Lung (tissue), 12 donors: ENCODE measurements around the gene GATB. TPM values are rescaled to one million over a fixed set of nuclear protein-coding genes. Genes with fewer than 3 reads are reported as not detected.

Source experiments
- ATAC-seq: fragments of 200-7000 bp; cut with Tn5 transposase; one replicate; pipeline ENCODE4 v1.9.1; 2020; ENCODE audit warnings: moderate number of reproducible peaks; ENCODE audit not compliant: insufficient read depth, low FRiP score
- DNase-seq, 3 donors: peaks; one replicate each; pipeline ENCODE4 v3.0.0-alpha.2; 2013 to 2017
- H3K27ac ChIP-seq, 2 donors: one replicate each; pipeline ENCODE4 v1.5.1; 2013; ENCODE audit warnings: mild to moderate bottlenecking in 2 of 2, moderate library complexity in 2 of 2, control low read depth in 1 of 2, inconsistent platforms in 1 of 2, low read depth in 1 of 2, low read length in 1 of 2
- H3K27me3 ChIP-seq, 3 donors: one replicate each; pipeline ENCODE4 v1.5.1; 2013; ENCODE audit warnings: low read length in 2 of 3; ENCODE audit not compliant: control insufficient read depth in 3 of 3, insufficient read depth in 3 of 3
- H3K36me3 ChIP-seq, 4 donors: one replicate each; pipeline ENCODE4 v1.5.1; 2013; ENCODE audit warnings: low read length in 4 of 4, mild to moderate bottlenecking in 1 of 4, moderate library complexity in 1 of 4; ENCODE audit not compliant: control insufficient read depth in 4 of 4, insufficient read depth in 4 of 4
- H3K4me1 ChIP-seq, 5 donors: one replicate each; pipeline ENCODE4 v1.5.1; 2013; ENCODE audit warnings: low read length in 5 of 5, mild to moderate bottlenecking in 2 of 5, moderate library complexity in 1 of 5; ENCODE audit not compliant: control insufficient read depth in 5 of 5, insufficient read depth in 5 of 5
- H3K4me3 ChIP-seq: one replicate; pipeline ENCODE4 v1.5.1; 2013; ENCODE audit warnings: mild to moderate bottlenecking, control low read depth, moderate library complexity
- H3K9ac ChIP-seq, 2 donors: one replicate each; pipeline ENCODE4 v1.5.1; 2013; ENCODE audit warnings: low read length in 2 of 2, control low read depth in 1 of 2; ENCODE audit not compliant: insufficient read depth in 1 of 2
- H3K9me3 ChIP-seq, 4 donors: one replicate each; pipeline ENCODE4 v1.5.1; 2013; ENCODE audit warnings: low read length in 3 of 4, mild to moderate bottlenecking in 1 of 4, moderate library complexity in 1 of 4; ENCODE audit not compliant: control insufficient read depth in 4 of 4, insufficient read depth in 3 of 4
- CTCF ChIP-seq: IDR thresholded peaks from 2 replicates; pipeline ENCODE4 v1.5.1; 2012; ENCODE audit warnings: mild to moderate bottlenecking; ENCODE audit errors: control extremely low read depth, extremely low read depth
- WGBS, 2 donors: extraction: QIAGEN DNeasy Blood & Tissue Kit; methylation state at CpG; one replicate each; pipeline ENCODE4 v1.1.7; 2013; 5-methylcytosine and 5-hydroxymethylcytosine counted together
- polyA plus RNA-seq, 2 donors: library from polyadenylated mRNA; stranded (reverse); fragments of 200-250 nt; gene quantifications; one replicate each; pipeline ENCODE4 v1.2.1, GENCODE V29; 2013
- total RNA-seq, 2 donors: library from RNA; depleted of rRNA in 1 of 2; stranded (reverse); fragments of >200 nt in 1 of 2; gene quantifications; one replicate each; pipeline ENCODE4 v1.2.1, GENCODE V29; 2014 to 2021
- donor health status: control.
- donor health status: control.
- donor health status: Bipolar disorder and iron deficiency.
- donor health status: healthy.
- donor health status: DM: yes; HTN: yes; CAD: no.

Gene GATB
- total and polyA plus RNA-seq, 4 donors: 11.0 to 18.4 (median 15.6) TPM

- Histone ChIP-seq H3K9me3 (no peaks in the 10 kb centered on the region), H3K9ac (no peak overlapping the region), H3K27me3 (no peaks in the 10 kb centered on the region), H3K27ac (no peak overlapping the region), H3K36me3 (peaks cover 0 to 8% (median 1%) of the 10 kb centered on the region in 4 donors), H3K4me1 (peaks cover 0 to 5% (median 0%) of the 10 kb centered on the region in 5 donors), H3K4me3 (no peak overlapping the region)
- no peak for DNase-seq
- TF ChIP-seq CTCF: no peak
- no peak for ATAC-seq
- 86 to 90% methylated on average over 2 of the region's 2 CpGs for WGBS, 2 donors
Measured at GRCh38 chr4:151717314-151717713, 43.5 kb downstream of the GATB start.

- Histone ChIP-seq H3K4me1 (peaks cover 0 to 5% (median 0%) of the 10 kb centered on the region in 5 donors), H3K36me3 (peaks cover 0 to 9% (median 1%) of the 10 kb centered on the region in 4 donors), H3K27ac (no peak overlapping the region), H3K27me3 (no peaks in the 10 kb centered on the region), H3K9ac (no peak overlapping the region), H3K9me3 (no peaks in the 10 kb centered on the region), H3K4me3 (no peak overlapping the region)
- no peak for TF ChIP-seq CTCF
- ATAC-seq (no peak), DNase-seq (no peak)
- 94 to 95% methylated on average over 5 of the region's 5 CpGs for WGBS, 2 donors
Measured at GRCh38 chr4:151716324-151716723, 44.5 kb downstream of the GATB start.

- TF ChIP-seq CTCF: no peak
- ATAC-seq (no peak), DNase-seq (no peak)
- Histone ChIP-seq H3K9ac (no peak overlapping the region), H3K27ac (no peak overlapping the region), H3K4me1 (peaks cover 0 to 5% (median 0%) of the 10 kb centered on the region in 5 donors), H3K36me3 (peaks cover 0 to 9% (median 1%) of the 10 kb centered on the region in 4 donors), H3K9me3 (no peaks in the 10 kb centered on the region), H3K27me3 (no peaks in the 10 kb centered on the region), H3K4me3 (no peak overlapping the region)
- 93 to 94% methylated on average over 3 of the region's 3 CpGs for WGBS, 2 donors
Measured at GRCh38 chr4:151715881-151716280, 44.9 kb downstream of the GATB start.

GRCh38 chr4:151712777-151713176 is 48.0 kb downstream of the GATB start:
- Histone ChIP-seq H3K36me3 (peaks cover 0 to 13% (median 2%) of the 10 kb centered on the region in 4 donors), H3K27ac (no peak overlapping the region), H3K27me3 (no peaks in the 10 kb centered on the region), H3K4me3 (no peak overlapping the region), H3K9ac (no peak overlapping the region), H3K9me3 (no peaks in the 10 kb centered on the region), H3K4me1 (no peaks in the 10 kb centered on the region)
- 94 to 95% methylated on average over 4 of the region's 4 CpGs for WGBS, 2 donors
- no peak for TF ChIP-seq CTCF
- ATAC-seq (no peak), DNase-seq (no peak)
